ENCODE results near the gene S100A13. TPM values are rescaled to one million over a fixed set of nuclear protein-coding genes. Genes with fewer than 3 reads are reported as not detected.
"Not testable (repeated sequence)": the region's sequence is repeated elsewhere in the genome, so short reads cannot be mapped to it uniquely, and the experiment has no call there.

S100A13 gene
- total RNA-seq, 1 donor from 2014 or later, result 10.2 TPM

- peak; percentile 26 for ATAC-seq
- no peak for DNase-seq (ENCODE audit: low spot score)
These were observed 22.0 kb upstream of the S100A13 start for GRCh38 chr1:153649137-153649862.

GRCh38 chr1:153648000-153648643 lies 20.8 kb upstream of the S100A13 start:
- no peak for ATAC-seq
- no peak for DNase-seq (ENCODE audit: low spot score)

GRCh38 chr1:153647346-153647714 lies 20.0 kb upstream of the S100A13 start:
- peak; percentile 41 for DNase-seq (ENCODE audit: low spot score)
- no peak for ATAC-seq

DNA sequence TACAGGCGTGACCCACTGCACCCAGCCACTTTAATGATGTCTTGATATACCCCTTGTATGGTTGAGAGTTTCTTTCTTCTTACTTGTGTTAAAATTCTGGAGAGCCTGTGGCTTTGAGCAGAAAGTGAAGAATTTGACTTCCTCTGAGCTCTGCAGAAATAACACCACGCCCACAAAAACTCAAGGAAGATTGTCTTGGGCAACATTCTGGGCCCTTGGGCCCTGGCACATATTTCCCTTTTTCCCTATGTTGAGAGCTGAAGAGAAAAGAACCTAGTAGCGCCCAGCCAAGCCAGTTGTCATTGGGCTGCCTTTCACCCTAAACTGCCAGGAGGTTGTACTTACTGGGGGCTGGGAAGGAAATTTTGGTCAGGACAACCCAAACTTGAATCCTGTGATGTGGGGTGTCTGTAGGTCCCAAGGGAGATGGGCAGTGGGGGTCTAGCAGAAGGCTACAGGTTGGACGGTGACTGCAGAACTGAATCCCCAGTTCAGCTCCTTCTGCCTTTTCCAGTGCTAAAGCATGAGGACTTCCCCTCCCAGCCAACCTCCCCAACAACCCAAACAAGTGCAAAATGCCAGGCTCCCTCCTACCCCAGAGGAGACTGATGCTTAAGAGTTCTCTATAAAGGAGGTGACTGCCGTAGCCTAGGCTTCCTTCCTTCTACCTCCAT lies 19.5 kb upstream of the S100A13 start:
- ATAC-seq (no peak), DNase-seq (ENCODE audit: low spot score) (peak; percentile 33)

DNA sequence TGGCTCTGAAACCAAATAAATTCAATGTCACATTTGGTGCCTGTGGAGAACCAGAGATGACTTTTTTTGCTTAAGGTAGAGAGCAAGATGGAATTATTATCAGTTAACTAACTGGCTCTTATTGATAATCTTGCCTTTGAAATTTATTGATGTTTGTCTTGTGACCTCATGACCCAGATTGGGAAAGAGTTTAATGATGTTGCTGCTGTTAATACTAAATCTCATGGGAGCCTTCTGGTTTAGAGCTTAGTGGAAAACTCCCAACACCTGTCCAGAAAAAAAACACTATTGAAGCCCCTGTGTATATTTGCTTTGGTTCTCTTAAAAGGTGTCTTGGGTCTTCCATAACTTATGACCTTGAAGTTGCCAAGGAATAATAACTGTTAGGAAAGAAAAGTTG lies 16.5 kb upstream of the S100A13 start:
- DNase-seq (ENCODE audit: low spot score) (no peak), ATAC-seq (peak; percentile 65)

- ATAC-seq (no peak), DNase-seq (ENCODE audit: low spot score) (no peak)
These were observed 15.8 kb upstream of the S100A13 start for GRCh38 chr1:153643100-153643499.

GRCh38 chr1:153642161-153642560 lies 14.9 kb upstream of the S100A13 start:
- DNase-seq (ENCODE audit: low spot score) (no peak), ATAC-seq (no peak)

GRCh38 chr1:153640861-153641260 lies 13.6 kb upstream of the S100A13 start:
- ATAC-seq (no peak), DNase-seq (ENCODE audit: low spot score) (no peak)

GRCh38 chr1:153640213-153640612 lies 12.9 kb upstream of the S100A13 start:
- not testable (repeated sequence) for DNase-seq (ENCODE audit: low spot score); ATAC-seq

DNA sequence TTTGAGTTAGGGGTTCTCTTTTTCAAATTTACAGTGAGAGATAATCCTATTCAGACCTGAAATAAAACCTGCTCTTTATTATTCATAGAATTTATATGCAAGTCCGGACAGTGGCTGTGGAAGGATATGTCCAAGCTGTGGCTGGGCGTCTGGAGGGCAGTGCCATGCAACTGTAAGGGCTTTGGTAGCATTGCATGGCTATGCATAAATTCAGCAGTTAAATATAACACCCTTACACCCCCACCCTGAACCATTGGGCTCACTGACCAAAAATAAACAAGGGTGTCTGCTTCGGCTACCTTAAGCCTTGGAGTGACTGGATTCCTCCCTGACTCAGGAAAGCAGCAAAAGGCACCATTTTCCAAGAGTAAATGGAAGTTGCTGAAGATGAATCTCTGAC lies 12.0 kb upstream of the S100A13 start:
- ATAC-seq (no peak), DNase-seq (ENCODE audit: low spot score) (no peak)

DNA sequence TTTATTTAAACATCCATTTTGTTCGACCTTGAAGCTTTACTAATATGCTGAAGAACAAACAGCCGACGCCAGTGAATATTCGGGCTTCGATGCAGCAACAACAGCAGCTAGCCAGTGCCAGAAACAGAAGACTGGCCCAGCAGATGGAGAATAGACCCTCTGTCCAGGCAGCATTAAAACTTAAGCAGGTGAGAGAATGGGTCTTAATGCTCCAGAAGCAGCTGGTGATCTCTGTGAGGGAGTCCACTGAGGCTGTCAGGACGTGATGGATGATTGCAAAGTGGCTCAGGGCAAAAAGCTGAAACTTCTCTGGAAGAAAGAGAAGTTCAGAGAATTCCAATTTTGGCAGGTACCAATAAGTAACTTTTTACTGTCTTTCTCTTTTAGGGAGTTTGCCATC lies 11.0 kb upstream of the S100A13 start:
- no peak for DNase-seq (ENCODE audit: low spot score)

GRCh38 chr1:153636312-153636711 lies 9.0 kb upstream of the S100A13 start:
- ATAC-seq, result no peak
- no peak for DNase-seq (ENCODE audit: low spot score)

More for the DNA sequence above, 11.0 kb upstream of the S100A13 start:
- no peak for ATAC-seq

DNA sequence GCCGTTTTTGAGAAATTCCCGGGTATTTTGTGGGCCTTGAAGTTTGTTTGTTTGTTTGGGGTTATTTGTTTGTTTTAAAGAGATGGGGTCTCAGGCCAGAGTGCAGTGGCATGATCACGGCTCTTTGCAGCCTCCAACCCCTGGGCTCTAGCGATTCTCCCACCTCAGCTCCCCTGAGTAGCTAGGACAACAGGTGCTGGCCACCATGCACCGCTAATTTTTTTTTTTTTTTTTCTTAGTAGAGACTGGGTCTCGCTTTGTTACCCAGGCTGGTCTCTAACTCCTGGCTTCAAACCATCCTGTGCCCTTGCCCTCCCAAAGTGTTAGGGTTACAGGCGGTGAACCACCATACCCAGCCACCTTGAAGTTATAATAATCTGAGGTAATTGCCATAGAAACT lies 8.6 kb upstream of the S100A13 start:
- no peak for DNase-seq (ENCODE audit: low spot score)
- ATAC-seq, result no peak

GRCh38 chr1:153633754-153634665 lies 6.7 kb upstream of the S100A13 start, which contains the start of gene CHTOP:
Gene CHTOP, plus strand, starts transcription at chr1:153634066. Its CDS starts 2,523 bp downstream, at chr1:153636589.
- DNase-seq (ENCODE audit: low spot score), result peak; percentile 99
- ATAC-seq, result peak; percentile 94

GRCh38 chr1:153633161-153633753 lies 6.0 kb upstream of the S100A13 start:
- DNase-seq (ENCODE audit: low spot score), result no peak
- ATAC-seq, result peak; percentile 43

DNA sequence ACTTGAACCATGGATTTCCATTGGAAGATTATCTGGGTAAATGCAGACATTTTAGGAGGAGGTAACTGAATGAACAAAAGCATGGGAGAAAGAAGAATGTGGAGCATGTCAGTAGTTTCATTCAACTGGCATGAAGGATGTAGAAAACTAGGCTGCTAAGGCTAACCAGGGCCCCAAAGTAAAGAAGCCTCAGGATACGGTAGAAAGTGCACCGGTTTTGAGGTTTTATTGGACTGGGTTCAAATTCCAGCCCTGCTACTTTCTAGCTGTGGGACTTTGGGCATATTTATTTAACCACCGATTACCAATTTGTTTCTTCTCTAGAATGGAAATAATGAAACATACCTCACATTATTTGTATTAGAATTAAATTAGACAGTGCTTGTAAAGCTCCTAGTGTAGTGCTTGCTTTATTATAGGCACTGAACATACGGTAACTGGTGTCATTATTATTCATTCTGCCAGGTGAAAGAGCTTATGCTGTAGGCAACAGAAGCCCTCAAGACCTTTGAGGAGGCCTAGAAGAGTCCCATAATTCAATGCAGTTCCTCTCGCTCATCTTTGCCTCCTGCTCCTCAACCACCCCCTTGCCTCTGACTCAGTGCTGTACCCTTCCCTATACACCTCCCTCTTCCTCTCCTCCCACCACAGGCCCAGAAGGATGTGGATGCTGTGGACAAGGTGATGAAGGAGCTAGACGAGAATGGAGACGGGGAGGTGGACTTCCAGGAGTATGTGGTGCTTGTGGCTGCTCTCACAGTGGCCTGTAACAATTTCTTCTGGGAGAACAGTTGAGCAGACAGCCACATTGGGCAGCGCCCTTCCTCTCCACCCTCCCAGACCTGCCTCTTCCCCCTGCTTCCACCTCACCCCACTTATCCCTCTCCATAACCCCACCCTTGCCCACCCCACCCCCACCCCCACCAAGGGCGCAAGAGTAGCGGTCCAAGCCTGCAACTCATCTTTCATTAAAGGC lies 4.0 kb upstream of the S100A13 start:
- DNase-seq (ENCODE audit: low spot score), result no peak

GRCh38 chr1:153630384-153630783 lies 3.1 kb upstream of the S100A13 start:
- no peak for ATAC-seq
- no peak for DNase-seq (ENCODE audit: low spot score)

More for the DNA sequence above, 4.0 kb upstream of the S100A13 start:
- ATAC-seq, result no peak

- DNase-seq (ENCODE audit: low spot score), result no peak
- ATAC-seq, result no peak
These were observed 2.7 kb upstream of the S100A13 start for GRCh38 chr1:153629971-153630370.

DNA sequence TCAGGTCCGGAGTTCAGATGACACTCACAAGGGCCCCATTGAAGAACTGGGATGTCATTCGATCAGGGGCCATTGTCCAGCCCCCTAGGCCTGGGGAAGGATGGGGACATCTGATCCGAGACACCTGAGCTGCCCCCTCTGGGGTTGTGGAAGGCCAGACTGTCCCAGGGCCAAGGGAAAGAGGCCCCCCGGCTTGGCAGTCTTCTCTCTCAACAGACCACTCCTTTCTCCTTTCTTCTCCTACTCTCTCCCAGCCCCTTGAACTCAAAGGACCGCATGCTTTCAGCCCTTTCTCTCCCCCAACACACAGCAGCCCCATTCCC lies 2.0 kb upstream of the S100A13 start:
- DNase-seq (ENCODE audit: low spot score), result no peak
- ATAC-seq, result no peak

Data from left lobe of liver (tissue), 2 donors.